GM06990 (cell line): ENCODE measurements around the gene ZNF567.

Source experiments
- DNase-seq: peaks from one replicate; pipeline ENCODE4 v3.0.0-alpha.2; 2011; ENCODE audit not compliant: insufficient read length; ENCODE audit errors: extremely low read depth
- H3K27me3 ChIP-seq: replicated peaks from 2 replicates; pipeline ENCODE4 v1.6.0; 2011; ENCODE audit warnings: low read length; ENCODE audit not compliant: control insufficient read depth, insufficient read depth
- H3K36me3 ChIP-seq: 2 replicates; pipeline ENCODE4 v1.5.1; 2011; ENCODE audit warnings: low read length; ENCODE audit not compliant: control insufficient read depth, insufficient read depth
- H3K4me3 ChIP-seq: replicated peaks from 2 replicates; pipeline ENCODE4 v1.5.1; 2011; ENCODE audit warnings: low read depth, mild to moderate bottlenecking, control low read depth, low read length
- TF ChIP-seq, protein P1 (sequence below): IDR thresholded peaks from 2 replicates; pipeline ENCODE4 v1.5.1; 2011; ENCODE audit warnings: low read length, control low read depth, mild to moderate bottlenecking, inconsistent platforms; ENCODE audit not compliant: insufficient read depth, poor library complexity, severe bottlenecking

Gene ZNF567

GRCh38 chr19:36668646-36669045 lies 18.8 kb upstream of the ZNF567 start:
- Histone ChIP-seq H3K4me3 (no peak overlapping the region), H3K27me3 (no peaks in the 10 kb centered on the region), H3K36me3 (no peaks in the 10 kb centered on the region)
- DNase-seq: no peak
- TF ChIP-seq, protein P1, sequence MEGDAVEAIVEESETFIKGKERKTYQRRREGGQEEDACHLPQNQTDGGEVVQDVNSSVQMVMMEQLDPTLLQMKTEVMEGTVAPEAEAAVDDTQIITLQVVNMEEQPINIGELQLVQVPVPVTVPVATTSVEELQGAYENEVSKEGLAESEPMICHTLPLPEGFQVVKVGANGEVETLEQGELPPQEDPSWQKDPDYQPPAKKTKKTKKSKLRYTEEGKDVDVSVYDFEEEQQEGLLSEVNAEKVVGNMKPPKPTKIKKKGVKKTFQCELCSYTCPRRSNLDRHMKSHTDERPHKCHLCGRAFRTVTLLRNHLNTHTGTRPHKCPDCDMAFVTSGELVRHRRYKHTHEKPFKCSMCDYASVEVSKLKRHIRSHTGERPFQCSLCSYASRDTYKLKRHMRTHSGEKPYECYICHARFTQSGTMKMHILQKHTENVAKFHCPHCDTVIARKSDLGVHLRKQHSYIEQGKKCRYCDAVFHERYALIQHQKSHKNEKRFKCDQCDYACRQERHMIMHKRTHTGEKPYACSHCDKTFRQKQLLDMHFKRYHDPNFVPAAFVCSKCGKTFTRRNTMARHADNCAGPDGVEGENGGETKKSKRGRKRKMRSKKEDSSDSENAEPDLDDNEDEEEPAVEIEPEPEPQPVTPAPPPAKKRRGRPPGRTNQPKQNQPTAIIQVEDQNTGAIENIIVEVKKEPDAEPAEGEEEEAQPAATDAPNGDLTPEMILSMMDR: no peak

DNA sequence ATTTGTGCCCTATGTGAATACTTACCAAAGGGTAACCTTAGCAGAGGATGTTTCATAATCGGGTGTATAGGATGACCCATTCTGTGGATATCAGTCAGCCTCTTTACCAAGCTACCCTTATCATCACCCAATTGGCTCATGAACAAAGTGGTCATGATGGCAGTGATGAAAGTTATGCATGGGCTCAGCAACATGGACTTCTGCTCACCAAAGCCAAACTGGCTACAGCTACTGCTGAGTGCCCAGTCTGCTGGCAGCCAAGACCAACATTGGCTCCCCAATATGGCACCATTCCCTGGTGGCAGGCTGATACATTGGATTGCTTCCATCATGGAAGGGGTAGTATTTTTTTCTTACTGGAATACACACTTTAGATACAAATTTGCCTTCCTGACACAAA lies 15.0 kb upstream of the ZNF567 start:
- DNase-seq: no peak
- Histone ChIP-seq H3K27me3 (no peaks in the 10 kb centered on the region), H3K4me3 (no peak overlapping the region), H3K36me3 (no peaks in the 10 kb centered on the region)
- TF ChIP-seq, protein P1: no peak

- DNase-seq: no peak
- Histone ChIP-seq H3K36me3 (no peaks in the 10 kb centered on the region), H3K27me3 (no peaks in the 10 kb centered on the region), H3K4me3 (no peak overlapping the region)
- TF ChIP-seq, protein P1: no peak
Measured at GRCh38 chr19:36674201-36674600, 13.2 kb upstream of the ZNF567 start.

DNA sequence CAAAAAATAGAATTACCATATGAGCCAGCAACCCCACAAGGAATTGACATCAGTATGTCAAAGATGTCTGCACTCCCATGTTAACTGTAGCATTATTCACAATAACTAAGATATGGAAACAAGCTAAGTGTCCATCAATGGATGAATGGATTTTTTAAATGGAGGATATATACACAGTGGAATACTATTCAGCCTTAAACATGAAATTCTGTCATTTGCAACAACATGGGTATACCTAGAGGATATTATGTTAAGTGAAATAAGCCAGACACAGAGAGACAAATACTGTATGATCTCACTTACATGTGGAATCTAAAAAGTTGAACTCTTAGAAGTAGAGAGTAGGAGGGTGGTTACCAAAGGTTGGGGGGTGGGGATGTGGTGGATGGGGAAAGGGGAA lies 8.0 kb upstream of the ZNF567 start:
- no peaks in the 10 kb centered on the region for H3K36me3 ChIP-seq

DNA sequence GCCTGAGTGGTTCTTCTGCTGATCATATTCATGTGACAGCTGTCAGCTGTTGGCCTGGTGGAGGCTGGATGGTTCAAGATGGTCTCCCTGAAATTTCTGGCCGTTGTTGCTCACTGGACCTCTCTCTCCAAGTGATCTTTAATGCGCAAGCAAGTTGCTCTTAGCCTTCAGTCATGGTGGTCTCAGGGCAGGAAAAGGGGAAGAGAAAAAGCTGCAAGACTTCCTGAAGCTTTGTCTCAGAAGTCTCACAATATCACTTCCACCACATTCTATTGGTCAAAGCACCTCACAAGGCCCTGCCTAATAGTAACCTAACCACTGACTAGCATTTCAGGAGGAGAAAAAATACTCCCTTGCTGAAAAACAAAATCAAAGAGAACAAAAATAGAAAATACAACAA lies 1.6 kb upstream of the ZNF567 start:
- H3K27me3 ChIP-seq: no peaks in the 10 kb centered on the region

More for the DNA sequence above, 8.0 kb upstream of the ZNF567 start:
- TF ChIP-seq, protein P1: no peak
- DNase-seq: no peak
- Histone ChIP-seq H3K27me3 (no peaks in the 10 kb centered on the region), H3K4me3 (no peak overlapping the region)

More for the DNA sequence above, 1.6 kb upstream of the ZNF567 start:
- TF ChIP-seq, protein P1: no peak
- H3K4me3 ChIP-seq: no peak overlapping the region
- DNase-seq: no peak
- peaks cover 3% of the 10 kb centered on the region; the same call in 1 of the 2 replicates for H3K36me3 ChIP-seq
